Occipital lobe (tissue), 2 donors: ENCODE data around the gene MAD2L1. TPM values are rescaled to one million over a fixed set of nuclear protein-coding genes. Genes with fewer than 3 reads are reported as not detected.
"Not testable (repeated sequence)": the region's sequence is repeated elsewhere in the genome, so short reads cannot be mapped to it uniquely, and the experiment has no call there.

Experiments
- DNase-seq: peaks from one replicate; lab custom pipeline; 2025; lab: John Stamatoyannopoulos, UW
- total RNA-seq: library from RNA; depleted of rRNA; stranded (reverse); fragments of >200 nt; gene quantifications from one replicate; pipeline ENCODE4 v1.2.3, GENCODE V29; 2014

MAD2L1 gene
- total RNA-seq = 7.2 TPM

DNA sequence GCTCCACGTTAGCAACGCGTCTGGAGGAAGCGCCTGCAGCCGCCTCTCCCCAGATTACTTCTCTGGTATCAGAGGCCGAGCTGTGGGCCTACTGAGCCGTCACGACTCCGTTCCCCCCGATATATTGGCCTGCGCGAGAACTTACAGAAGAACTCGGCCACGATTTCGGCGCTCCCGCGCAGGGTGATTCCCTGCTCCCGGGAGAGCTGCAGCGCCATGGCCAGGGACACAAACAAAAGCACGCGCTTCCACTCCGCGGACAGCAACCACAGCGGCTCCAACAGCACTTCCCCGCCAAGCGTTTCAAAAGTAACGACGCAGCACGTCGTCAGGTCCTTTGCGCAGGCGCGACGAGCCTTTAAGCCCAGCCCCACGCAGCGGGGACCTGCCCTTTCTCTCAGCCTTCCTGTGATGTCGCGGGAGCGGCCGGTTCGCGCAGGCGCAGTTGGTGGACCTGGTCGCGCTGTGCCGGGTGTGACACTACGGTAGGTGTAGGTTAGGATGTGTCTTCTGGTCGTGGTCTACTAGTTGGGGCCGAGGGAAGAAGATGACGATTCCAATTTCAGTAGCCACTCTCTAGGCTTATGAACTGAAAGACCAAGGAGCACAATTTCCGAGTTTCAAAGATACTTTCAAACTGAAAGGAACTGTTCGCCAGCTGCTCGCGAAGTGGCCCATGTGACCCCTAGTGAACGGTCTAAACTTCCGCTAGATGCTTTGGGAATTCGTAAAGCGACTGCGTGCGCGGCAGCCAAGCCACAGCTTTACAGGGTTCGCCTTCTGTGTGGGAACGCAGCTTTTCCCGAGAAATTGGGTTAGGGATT lies at the start of gene MAD2L1:
Gene MAD2L1, minus strand, starts transcription at position 332 of the 824 bp plus-strand sequence. Its CDS starts 114 bp downstream, at position 218.
- DNase-seq = peak; percentile 97

DNA sequence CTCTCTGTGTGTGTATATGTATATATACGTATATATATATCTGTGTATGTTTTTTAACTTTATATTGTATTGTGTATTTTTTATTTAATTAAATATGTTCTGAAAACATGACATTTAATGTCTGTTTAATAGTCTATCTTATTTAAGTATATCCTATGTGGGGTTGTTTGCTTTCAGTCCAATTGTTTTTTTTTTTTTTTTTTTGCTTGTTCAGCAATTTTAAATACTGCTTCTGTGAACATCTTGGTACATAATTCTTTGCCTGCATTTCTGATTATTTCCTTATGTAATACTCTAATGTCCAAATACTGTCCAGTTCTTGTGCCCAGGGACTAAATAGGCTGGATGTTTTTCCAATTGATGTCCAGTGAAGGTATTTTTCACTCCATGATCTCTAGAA lies 45.1 kb upstream of the MAD2L1 start:
- DNase-seq = no peak

DNA sequence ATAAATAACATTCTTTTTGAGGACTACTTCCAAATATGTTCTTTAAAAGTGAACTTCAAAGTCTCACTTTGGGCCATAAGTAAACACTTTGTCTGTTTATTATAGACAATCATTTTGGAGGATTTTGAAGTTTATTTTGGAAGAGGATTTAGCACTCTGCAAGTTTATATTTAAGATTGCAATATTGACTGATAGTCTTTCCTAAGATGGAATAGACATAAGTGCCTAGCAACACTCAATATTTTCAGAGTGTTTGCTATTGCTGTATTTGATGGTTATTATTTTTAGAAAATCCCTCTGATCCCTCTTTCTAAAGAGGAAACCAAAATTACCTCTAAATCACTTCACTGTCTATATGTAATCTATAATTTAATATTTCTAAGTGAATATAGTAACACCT lies 42.8 kb upstream of the MAD2L1 start:
- DNase-seq = no peak

DNA sequence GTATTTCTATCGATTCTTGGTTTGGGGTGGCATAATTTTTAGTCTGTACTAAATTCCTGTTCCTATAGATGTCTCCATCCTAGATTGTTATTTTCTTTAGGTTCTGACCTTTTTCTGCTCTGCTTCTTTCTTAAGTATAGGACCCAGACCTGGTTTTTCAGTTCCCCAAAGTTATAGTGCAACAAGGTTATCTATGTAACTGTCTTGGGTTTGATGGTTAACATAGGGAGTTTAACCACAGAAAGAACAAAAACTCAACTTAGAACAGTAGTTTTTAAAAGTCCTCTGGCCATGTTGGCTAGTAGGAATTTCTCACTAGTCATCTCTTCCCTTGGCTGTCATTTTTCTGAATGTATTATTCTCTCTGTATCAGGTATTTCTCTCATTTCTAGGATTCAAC lies 38.8 kb upstream of the MAD2L1 start:
- DNase-seq = no peak

DNA sequence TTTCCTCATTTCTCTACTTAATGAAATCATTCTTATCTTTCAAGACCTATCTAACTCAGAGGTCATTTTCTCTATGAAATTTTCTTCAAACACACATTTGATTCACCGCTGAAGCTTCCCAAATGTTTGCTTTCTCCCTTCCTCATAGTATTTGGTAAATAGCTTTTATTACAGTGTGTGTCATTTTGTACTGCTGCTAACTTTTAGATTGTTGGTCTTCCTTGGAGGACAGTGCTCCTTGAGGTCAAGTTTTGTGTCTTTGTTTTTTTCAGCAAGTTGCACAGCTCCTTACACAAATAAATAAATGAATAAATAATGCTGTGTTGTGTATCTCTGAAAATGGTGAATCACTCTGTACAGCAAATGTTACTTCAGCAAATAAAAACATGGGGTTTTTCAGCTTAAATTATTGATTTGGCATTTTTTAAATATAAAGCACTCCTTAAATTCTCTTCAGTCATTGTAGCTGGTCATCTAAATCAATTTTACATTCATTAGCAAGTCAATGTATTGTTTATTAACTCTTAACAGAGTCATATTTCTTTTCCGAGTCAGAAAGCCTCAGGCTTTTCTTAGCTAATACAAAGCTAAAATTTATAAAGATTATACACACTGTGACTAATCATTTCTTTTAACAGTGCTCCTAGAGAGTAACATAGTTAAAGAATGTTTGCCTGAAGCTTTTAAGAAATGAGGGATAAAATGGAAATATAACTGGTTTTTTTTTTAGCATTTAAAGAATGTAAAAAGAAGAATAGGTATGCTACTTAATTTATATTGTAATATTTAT lies 30.1 kb upstream of the MAD2L1 start:
- no peak for DNase-seq

DNA sequence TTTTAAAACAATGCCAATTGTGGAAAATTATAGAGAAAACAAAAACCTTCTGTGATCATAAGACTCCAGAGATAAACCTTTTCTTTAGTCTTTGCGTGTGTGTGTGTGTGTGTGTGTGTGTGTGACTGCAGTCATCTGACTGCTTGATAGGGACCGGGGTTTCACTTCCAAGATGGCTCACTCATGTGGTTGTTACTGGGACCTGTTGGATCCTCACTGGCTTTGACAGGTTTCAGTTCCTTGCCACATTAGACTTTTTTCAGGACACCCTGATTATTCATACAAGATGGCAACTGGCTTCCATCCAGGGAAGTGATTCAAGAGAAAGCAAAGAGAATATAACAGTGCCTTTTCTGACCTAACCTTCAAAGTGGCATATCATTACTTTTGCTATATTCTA lies 21.9 kb upstream of the MAD2L1 start:
- DNase-seq = no peak

DNA sequence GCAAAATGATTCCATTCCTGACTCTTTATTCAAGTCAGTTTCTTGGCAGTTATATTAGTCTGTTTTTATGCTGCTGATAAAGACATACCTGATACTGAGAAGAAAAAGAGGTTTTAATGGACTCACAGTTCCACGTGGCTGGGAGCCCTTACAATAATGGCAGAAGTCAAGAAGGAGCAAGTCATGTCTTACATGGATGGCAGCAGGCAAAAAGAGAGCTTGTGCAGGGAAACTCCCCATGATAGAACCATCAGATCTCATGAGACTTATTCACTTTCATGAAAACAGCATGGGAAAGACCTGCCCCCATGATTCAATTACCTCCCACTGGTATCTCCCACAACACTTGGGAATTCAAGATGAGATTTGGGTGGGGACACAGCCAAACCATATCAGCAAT lies 21.4 kb upstream of the MAD2L1 start:
- DNase-seq = not testable (repeated sequence)

DNA sequence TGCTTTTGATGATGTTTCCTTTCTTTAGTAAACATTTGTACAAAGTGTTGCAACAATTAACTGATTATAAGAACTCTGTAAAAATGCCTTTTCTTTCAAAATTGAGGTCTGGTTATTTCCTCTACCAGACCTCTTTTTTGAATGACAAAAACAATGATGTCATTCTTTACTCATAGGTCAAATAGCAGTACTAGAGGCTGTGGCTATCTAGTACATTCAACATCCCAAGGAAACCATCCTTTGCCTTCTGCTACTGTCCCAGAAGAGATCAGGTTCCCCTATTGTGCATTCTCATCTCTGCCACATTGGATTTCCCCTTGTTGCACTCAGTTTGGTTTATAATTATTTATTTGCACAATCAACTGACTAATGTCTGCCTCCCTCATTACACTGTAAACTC lies 19.1 kb upstream of the MAD2L1 start:
- DNase-seq = no peak

DNA sequence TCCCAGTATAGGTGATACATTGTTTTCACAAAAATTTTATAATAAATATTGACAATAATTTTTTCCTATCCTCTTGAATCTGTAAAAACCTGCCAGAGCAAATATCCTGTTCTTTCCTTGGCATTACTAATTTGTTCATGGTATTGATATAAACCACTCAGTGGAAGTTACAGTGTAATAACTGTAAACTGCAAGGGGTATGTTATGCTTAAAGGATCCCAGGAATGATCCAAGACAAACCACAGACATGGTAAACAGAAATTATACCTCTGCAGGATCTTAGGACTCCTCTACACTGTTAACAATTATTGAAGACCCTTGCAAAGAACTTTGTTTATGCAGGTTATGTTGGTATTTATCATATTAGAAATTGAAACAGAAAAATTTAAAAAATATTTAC lies 17.7 kb upstream of the MAD2L1 start:
- DNase-seq = no peak

DNA sequence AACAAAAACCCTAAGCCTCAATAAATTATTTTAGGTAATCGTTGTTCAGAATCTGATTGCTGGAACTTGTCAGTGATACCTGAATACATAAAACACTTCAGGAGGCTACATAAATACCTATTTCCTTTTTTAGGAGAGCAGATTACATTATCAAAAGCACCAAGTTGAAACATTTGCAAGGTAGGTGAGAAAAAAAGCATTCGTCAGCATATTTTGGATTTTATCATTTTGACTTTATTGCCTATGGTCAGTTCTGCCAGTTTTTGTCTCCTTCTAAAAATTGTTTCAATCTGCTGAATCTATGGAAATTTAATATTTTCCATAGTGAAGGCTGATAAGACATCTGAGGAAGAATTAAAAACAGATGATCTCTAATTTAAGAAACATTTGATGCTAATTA lies 16.5 kb upstream of the MAD2L1 start:
- DNase-seq = no peak

DNA sequence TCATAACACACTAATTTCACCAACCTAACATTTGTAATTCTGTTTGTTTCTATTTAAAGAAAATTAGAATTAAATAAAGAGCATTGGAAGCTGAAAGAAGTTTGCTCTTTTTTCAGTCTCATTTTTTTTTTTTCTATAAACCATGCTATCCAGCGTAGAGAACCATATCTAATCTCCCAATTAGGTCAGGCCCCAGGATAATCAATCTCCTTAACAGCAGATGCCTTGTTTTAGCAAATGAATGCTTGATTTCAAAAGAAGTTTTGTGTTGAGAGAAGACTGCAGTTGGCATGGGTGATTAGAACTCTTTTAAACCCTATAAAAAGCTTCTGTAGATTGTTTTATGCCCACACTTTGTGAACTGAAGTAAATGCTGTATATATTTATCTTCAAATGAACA lies 15.6 kb upstream of the MAD2L1 start:
- no peak for DNase-seq

DNA sequence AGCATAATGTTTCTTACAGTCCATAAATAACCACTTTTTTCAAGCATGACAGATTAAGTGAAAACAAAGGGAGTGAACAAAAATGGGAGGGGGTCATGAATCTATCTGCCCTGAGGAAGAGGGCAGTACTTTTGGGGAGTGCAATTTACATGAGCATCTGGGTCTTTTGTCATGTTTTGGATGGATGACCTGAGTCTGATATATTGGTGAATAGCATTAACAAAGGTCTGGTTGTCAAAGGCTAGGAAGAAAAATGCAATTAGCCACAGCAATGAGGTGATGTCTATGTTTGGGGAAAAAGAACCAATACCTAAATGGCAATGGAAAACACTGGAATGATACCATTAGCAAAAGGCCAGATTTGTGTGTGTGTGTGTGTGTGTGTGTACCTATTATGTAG lies 15.1 kb upstream of the MAD2L1 start:
- no peak for DNase-seq

DNA sequence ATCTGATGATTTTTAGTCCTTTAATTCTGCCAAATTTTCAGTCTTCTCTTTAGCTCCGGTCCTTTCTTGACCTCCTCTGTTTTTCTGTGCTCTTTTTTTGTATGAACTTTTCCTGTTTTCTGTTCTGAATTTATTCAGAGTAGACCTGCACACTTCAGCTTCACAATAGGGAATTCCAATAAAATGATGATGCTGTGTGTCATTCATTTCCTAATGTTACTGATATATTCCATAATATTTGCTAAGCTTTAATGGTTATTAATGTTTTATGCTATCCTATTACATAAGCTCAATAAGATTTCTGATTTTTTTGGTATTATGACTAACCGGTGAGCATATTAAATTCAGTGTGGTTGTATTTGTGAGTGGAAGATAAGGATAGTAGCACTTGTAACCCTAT lies 13.9 kb upstream of the MAD2L1 start:
- no peak for DNase-seq

DNA sequence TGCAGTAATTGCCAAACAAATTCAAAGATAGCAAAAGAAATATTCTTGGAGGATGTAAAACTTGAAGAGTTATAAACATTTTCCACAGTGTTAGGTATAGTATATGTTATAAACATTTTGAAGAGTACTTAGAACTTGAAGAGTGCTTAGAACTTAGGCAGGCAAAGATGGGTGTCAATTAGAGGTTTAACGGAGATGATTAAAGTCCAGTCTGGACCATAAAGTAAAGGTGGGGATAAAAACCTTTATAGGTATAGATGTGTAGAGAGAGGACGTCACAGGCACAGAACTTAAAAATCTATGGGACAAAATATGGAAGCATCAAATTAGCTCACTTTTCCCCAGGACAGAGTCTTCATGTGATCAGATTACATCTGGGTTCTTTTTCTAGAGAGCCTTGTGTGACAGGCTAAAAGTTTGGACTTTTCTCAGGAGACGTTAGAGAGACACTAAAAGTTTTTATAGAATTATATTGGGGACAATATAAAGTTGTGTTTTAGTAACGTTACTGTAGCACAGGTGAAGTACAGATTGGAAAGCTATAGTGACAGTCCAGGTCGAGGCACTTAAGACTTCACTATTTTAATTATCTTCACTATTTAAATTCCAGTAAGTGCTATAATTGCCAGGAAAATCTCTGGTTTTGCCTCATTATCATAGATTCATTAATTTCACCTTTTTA lies 13.3 kb upstream of the MAD2L1 start:
- no peak for DNase-seq

DNA sequence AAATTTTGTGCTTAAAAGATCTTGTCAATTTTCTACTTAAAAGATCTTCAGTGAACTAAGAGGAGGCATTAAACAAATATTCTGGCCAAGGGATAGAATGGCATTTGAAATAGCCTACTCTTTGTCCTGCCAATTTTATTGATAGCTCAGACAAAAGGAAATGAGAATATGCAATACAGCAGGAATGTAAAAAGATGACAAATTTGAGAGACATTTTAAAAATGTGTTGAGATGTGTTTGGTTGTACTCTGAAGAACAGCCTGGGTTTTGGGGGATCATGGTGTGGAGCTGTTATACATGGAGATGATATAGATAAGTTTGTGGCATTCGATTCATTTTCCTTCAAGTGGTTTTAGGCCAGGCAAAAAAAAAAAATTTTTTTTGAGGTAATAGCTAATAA lies 11.6 kb upstream of the MAD2L1 start:
- no peak for DNase-seq

DNA sequence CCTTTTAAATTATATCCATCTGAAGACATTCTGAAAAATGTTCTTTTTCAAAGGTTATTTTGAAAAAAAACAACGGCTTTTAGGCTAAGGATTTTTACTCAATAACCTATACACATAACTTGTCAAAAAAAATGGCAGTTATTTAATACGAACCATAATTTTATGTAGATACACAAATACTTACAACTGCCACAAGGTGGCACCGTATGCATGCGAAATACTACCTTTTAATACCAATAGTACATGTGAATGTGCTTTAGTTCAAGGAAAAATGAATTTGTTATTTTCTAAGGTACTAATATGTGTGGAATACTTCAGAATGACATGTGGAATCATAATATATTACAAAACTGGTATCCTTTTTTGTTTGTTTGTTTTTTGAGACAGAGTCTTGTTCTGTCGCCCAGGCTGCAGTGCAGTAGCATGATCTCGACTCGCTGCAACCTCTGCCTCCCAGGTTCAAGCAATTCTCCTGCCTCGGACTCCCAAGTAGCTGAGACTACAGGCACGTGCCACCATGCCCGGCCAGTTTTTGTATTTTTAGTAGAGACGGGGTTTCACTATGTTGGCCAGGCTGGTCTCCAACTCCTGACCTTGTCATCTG lies 4.6 kb upstream of the MAD2L1 start:
- no peak for DNase-seq

DNA sequence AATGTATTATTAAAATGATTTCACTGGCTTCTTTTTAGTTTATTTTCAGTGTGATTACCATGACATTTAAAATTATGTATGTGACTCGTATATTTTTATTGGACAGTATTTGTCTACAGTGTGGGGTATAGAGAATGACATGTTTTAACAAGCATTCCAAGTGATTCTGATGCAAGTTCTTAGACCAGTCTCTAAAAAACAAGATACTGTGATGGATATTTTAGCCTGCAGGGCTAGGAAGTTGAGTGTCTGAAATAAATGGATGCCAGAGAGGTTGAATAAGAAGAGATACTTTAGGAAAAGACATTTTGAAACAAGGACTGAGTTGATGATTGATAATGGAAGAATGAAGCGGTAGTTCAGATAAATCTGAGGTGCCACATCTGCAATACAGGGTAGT lies 3.5 kb upstream of the MAD2L1 start:
- DNase-seq = no peak

DNA sequence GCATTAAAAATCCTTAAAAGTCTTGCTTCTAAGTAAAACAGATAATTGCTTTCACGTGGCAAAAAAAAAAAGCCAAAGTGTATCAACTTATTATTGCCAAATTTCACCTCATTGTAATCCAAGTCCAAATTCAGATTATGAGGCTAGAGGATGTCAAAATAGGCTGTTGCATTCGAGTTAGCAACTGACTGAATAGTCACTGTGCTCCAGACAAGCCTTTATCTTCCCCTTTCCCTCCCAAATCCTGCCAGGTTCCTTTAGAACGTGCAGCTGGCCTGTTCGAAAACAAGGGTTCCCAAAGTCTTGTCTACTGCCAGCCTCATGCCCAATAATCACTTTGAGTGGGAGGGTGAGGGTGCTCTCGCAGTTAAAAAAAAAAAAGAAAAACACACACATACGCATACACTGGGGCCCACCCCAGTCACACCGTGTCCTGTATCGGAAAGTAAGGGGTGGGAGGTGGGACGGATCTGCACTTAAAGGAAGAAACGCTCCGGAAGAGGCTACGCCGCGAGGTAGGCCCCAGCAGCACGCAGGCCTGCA lies 603 bp downstream of the MAD2L1 start:
- peak; percentile 41 for DNase-seq

DNA sequence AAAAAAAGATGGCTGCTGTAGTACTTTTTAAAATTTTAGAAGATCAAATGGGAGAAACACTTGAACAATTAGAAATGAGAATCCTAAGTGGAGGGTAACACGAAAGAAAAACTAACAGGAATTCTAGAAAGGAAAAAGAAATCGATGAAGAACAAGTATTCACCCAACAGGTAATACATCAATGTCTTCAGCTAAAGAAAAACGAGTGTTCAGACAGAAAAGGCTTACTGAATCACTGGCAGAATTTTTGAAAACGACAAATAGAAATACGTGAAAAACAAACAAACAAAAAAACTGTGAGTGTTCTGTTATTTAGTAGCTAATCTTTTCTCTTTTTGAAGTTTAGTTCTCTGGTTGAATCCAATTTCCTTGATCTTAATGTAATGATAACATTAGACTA lies 1.8 kb downstream of the MAD2L1 start:
- no peak for DNase-seq

DNA sequence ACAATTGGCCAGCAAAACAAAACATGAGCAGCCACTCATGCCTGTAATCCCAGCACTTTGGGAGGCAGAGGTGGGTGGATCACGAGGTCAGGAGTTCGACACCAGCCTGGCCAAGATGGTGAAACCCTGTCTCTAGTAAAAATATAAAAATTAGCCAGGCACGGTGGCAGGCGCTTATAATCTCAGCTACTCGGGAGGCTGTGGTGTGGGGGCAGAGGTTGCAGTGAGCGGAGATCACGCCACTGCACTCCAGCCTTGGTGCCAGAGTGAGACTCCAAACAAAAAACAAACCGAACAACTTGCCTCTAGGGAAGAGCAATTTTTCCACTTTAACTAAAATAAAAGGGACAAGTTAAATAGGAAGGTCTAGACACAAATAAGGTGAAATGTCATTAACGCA lies 2.9 kb downstream of the MAD2L1 start:
- DNase-seq = not testable (repeated sequence)

DNA sequence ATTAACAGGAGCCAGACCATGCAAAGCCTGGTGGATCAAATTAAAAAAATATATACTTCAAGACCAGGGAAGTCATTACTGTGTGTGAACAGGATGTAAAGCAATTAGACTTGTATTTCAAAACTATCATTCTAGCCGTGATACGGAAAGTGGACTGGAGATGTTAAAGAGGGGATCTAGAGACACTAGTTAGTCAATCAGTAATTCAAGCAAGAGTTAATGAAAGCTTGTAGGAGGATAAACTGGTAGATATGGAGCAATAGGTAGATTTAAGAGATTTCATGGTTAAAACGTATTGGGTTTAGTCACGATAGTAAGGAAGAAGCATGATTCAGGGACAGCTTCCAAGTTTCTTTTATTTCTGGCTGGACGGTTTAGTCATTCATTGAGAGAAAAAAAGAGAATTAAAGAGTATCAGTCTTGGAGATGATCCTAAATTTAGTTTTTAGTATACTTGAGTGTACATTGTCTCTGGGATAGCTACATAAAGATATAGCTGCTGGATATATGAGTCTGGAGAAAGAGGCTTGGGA lies 3.9 kb downstream of the MAD2L1 start:
- DNase-seq = no peak
